ENCODE measurements around the gene COL8A1.
"Not testable (repeated sequence)": the region's sequence is repeated elsewhere in the genome, so short reads cannot be mapped to it uniquely, and the experiment has no call there.

Gene COL8A1

DNA sequence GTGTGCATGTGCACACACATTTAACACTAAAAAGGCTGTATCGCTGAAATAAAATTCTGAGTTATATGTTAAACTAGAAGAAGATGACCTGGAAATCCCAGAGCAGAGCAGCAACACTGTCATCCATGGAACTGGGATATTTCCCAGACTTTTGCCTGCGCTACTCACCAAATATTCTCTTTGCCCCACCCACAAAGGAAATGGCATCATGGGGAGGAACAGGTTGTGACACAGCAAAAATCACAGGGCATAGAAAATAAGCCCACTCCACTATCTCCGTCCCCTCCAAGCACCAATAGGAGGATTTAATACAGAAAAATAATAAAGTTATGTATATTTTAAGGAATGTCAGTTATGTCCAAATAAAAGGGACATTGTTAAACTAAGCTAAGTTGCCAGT, 71.7 kb downstream of the COL8A1 start:
- no peak for DNase-seq

DNA sequence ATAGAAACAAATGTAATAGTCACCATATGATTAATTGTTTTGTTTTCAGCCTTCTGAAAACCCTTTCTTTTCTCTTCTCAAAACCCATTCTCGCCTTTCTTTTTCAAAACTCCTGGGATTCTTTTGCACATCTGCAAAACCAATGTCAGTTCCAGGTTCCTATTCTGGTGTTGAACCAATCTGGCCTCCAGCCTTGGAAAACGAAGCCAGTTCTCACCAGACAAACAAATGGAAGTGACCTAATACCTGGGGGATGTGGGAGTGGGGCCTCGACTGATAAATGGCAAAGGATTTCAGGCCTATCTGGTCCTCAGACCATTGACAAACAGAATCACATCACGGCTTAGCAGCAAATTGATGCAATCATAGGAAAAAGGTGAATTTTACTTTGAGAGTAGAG, 73.0 kb downstream of the COL8A1 start:
- no peak for DNase-seq

DNA sequence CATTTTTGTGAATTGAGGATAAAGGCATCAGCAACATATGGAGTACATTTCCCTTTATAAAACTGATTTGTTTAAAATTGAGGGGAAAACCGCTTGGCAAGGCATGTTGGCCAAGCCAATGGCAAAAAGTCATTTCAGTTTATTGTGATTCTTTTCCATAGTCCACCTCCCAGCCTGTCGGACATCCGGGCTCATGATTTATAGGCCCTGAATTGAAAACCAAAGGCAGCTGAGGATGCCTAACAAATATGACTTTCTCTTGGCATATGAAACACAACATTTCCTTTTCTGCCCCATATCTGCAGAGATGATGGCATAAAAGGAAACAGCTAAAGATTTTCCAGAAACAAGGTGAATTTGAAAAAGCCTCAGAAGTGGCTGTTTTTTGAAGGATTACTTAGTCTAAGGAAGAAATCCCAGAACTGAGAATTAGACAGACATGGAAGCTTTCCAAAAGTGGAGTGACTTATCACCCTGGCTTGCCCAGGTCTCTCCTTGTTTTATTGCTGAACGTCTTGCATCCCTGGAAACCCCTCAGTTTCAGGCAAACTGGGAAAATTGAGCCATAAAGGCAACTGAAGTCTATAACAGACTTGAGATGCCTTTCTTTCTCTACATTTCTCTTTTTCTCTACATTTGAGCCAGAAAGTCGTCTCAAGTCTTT, 74.0 kb downstream of the COL8A1 start:
- DNase-seq = no peak

DNA sequence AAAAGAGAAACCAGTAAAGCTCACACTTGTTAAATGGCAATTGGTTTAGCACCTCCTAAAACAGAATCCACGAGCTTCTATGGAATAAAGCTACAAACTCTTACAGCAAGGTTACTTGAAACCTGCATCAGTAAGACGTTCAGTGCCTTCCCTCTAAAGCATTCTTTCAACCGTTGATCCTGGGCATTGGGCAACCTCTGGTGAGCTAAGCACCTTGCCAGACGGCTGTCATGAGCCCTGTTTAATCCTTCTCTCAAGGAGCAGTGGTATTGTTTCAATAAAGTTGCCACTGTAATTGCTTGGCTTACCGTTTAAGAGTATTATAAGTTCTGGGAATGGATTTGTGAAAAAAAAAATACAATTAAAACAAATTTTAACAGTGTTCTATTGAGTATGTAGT, 75.0 kb downstream of the COL8A1 start:
- DNase-seq = no peak

DNA sequence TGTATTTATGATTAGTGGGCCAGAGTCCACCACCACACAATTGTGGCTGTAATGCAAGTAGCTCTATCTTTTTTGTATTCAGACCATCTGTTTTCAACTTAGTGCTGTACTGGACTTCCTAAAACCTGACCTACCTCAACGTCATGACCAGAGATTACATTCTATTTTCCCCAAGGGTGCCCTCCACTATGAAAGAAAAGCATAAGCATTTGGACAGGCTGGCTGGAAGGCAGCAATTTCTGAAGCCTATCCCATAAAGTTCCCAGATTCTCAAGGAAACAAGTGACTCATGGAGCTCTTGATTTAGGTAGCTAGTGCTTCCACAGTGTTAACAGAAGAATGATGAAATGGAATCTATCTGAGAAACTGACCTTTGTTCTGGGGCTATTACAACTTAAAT, 75.8 kb downstream of the COL8A1 start:
- peak; percentile 80 for DNase-seq

DNA sequence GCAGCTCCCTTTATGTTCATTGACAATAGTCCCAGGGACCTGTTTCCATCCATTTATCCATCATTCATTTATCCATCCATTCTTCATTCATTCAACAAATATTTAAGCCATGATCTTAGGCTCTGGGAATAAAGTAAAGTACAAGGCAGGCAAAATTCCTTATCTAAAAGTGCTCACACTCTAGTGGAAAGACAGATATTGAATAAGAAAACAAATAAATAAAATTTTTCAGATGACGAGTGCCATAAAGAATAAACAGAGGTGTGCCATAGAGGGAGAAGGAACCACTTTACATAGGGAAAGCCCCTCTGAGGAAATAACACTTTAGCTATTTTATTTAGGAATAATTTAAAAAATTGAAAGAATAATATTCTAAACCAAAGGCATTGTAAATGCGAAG, 76.2 kb downstream of the COL8A1 start:
- DNase-seq = no peak

DNA sequence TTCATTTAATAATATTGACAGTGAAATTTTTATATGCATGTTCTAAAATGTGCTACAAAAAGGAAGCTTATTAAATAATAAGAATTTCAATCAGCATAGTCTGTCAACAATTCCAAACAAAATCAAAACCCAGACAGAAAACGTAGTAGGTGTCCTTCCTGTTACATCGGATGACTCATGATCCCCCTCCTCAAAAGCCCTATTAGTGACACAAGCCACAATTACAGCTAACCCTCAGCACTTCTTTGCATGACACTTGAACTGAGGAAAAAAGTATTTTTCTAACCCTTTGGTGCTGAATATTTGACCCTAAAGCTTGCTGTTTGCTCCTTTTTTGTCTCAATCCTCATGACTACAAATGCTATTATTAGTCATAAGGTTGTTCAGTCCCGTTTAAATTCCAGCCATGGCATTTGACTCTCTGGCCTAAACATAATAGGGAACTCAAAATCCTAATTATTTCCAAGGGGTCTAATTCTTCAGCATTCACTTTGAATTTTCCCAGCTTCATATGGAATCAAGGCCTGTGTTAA, 78.1 kb downstream of the COL8A1 start:
- DNase-seq = no peak

DNA sequence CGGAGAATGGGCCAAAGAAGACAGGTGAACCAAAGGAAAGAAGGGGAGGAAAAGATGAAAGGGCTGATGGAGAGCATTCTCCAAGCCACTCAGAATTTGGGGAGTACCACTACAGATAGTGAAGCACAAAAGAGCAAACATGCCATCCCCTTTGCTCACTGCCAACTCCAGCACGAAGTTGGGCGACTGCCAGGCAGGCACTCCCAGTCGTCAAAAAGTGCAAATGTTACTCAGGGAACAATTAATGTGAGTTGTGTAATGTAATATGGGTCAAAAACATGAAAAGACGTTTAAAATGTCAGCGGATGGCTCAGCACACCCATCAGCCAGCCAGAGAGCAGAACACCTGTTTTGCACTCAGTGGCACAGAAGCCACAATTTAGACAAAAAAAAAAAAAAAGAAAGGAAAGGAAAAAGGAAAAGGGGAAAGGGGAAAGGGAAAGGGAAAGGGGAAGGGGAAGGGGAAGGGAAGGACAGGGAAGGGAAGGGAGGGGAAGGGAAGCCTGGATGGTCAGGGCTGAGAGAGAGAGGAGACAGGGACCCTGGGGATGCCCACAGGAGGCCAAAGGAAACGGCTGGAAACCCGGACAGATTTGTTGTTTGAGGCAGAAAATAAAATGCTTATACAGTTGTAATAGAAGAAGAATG, 82.7 kb downstream of the COL8A1 start:
- DNase-seq = peak; percentile 66

DNA sequence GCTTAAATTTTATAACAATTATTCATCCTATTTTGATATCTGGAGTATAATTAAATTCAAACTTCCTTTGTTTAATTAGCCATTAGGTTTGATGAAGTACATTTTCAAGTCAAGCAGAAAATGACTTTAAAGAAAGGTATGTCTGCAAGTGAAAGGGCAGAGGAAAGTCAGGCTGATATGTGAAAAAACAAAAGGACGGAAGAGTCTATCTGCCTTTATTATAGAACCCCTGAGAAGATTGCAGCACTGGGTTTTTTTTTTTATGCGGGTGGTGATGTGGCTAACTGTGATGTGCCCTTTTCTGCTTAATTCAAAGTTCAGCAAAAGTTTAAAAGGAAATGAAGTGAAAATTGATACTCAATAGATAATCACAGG, 83.2 kb downstream of the COL8A1 start:
- peak; percentile 40 for DNase-seq

DNA sequence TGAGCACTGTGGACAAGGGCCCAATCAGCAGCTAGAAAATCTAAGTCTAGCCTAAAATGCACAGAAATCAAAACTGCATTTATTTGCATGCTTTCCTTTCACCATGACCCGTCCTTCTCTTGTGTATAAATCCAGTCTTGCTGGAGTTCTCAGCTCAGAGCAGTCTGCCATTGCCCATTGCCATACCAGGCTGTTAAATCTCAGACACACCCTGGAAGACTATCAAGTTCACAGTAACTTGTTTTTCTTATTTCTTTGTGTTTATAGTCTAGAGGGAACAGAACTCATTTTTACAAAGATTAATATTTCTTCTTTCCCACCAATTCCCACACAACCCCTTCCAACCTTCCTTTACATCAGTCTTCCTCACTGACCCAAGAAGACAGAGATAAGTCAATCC, 85.9 kb downstream of the COL8A1 start:
- no peak for DNase-seq

DNA sequence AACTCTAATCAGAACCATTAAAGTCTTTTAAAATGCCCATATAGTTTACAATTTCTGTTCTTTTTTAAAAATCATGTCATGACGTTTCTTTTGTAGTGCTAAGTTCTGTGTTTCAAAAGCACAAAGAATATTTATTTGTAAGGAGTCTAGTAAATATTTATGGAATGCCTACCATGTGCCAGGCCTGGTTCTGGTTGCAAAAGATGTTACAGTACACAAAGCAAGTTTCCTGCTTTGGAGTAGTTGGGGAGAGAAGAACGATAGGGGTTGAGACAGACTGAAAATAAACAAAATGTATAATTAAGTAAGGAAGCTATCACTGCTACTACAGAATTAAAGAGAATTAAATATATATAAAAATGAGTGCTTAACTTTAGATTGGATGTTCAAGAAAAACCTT, 92.5 kb downstream of the COL8A1 start:
- DNase-seq = no peak

DNA sequence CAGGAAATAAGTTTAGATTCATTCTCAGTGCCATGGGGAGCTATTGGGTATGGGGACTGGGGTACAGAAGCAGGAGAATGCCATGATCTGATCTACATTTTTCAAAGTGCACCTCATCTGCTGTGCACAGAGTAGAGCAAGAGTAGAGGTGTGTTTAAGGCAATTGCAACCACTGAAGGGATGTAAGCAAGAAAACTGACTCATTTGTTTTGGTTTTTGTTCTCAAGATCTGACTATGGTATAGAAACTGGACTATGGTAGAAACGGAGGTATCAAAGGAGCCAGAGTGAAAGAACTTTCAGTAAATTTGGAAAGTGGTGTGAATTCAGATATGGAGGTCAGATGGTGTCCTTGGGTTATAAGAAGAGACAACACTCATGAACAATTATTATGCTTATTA, 93.1 kb downstream of the COL8A1 start:
- DNase-seq = no peak

DNA sequence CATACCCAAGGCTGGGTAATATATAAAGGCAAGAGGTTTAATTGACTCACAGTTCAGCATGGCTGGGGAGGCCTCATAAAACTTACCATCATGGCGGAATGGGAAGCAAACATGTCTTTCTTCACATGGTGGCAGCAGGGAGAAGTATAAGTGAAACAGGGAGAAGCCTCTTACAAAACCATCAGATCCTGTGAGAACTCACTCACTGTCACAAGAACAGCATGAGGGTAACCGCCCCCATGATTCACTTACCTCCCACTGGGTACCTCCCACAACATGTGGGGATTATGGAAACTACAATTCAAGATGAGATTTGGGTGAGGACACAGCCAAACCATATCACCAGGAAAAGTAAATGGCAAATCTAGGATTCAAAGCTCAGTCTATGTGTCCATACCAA, 102.0 kb downstream of the COL8A1 start:
- DNase-seq = not testable (repeated sequence)

DNA sequence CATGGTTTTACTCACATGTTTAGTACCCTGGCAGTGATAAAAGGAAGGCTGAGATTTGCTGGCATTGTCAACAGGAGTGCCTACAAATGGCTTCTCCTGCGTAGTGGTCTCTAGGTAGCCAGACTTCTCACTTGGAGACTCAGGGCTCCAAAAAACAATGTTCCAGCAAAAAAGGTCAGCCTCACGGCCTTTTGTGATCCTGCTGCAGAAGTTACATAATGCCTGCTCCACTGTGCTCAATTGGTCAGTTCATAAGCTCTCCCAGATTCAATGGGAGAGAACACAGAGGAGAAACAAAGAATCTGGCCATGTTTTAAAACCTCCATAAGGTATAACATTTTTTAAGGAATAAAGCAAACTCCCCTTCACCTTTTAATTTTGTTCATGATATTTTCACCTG, 103.2 kb downstream of the COL8A1 start:
- DNase-seq = no peak

DNA sequence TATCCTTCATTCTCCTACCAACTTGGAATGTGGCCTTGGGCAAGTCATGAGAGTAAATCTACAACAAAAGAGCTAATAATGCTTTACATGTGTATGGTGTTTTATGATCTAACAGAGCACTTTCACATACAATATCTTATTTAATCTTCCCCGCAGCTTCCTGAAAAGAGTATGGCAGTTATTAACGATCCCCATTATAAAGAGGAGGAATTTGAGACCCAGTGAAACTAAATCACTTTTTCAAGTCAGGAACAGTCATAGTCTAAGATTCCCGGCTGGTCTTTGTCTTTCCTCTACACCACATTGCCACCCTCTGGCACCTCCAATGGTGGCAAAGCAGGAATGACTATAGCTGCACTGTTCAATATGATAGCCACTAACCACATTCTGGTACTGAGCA, 109.5 kb downstream of the COL8A1 start:
- peak; percentile 70 for DNase-seq

DNA sequence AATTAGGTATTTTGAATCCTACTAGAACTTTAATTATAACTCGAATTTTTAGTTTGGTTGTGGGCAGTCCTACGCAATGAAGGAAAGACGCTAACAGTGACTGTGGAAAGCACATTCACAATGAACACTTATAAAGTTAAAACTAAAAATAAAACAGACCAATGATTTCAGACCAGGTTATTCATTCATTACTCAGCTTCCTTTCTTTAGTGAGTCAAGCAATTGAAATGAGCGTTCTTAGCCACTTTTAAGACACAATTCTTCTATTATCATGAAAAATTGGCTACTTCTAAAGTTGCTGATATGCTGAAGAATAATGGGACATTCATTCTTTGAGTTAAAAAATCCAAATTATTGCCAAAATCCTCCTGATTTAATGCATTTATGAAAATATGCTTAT, 113.3 kb downstream of the COL8A1 start:
- peak; percentile 87 for DNase-seq

DNA sequence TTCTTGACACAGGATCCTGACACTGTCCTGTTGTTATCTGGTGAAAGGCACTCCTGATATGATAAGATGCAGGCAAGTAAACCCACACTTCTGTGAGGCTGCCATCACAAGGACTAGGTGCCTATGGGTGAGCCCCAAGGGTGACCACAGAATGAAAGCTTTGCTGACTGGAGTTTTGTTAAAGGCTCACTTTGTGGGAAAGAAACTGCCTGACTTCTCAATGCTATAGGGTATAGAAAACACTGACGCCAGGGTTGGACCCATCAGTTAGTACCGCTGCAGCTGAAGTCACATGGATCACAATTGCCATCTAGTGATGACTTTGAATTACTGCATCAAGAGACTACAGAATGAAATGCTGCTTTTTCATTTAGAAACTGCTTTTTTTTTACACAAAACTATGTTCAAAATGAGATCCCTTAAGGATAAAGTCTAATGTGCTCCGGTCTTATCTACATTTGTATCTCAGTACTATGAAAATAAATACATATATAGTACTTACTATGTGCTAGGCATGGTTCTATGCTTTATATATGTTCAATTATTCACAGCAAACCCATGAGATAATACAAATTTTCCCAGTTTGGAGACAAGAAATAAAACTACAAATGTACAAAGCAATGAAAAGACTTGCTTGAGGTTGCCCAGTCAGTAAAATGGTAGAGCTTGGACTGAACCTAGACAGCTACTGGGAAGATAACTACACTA, 115.0 kb downstream of the COL8A1 start:
- peak; percentile 82 for DNase-seq

DNA sequence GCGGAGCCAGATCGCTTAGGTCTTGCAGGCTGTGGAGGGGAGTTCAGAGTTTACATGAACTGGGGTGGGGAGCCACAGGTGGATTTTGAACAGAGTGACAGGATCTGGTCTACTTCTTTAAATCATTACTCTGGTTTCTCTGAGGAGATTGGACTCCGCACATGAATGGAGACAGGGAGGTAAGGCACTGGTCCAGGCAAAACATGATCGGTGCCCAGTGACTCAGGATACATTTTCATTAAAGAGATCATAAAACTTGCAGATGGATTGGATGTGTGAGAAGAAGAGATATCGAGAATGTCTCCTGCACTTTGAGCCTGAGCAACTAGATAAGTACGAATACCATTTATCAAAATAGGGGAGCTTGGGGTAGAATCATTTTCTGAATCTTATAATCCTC, 117.4 kb downstream of the COL8A1 start:
- no peak for DNase-seq

DNA sequence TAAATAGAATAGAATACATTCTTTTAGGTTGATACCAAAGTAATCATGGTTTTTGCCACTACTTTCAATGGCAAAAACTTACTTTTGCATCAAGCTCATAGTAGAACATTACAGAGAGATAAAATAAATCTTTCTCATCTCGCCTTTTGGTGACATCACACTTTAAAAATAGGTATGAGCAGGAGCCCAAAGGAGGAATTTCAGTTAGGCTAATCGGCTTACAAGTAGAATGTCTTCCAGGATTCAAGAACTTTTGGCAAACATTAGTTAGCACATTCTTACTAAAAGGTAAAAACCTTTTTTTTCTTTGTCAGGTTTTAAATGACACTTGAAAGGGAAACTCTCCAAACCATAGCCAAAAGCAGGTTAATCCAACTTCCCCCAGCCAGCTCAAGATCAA, 119.6 kb downstream of the COL8A1 start:
- no peak for DNase-seq

DNA sequence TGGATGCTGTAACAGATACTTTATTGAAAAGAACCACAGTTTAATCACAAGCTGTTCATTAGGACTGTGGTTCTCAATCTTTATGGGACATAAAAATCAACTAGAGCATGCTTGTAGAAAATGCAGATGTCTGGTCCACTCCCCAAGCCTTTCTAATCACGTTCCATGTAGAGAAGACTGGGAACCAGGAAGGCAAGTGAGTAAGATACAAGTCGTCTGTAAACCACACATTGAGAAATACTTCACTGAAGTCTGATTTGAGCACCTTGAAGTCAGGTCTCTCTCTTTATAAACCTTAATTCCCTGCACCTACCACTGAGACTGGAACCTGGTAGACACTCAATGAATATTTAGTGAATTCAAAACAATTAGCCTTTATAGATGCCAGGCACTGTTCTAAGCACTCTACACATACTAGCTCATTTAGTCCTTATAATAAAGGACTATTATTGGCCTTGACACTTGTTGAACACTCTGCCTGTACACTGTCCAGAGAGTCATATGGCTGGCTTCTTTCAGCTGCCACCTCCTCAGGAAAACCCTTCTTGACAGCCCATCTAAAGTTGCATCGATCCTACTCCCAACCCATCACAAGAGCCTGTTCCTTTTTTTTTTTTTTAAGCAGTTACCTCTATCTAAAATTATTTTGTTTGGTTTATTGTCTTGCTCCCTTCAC, 120.2 kb downstream of the COL8A1 start:
- no peak for DNase-seq

DNA sequence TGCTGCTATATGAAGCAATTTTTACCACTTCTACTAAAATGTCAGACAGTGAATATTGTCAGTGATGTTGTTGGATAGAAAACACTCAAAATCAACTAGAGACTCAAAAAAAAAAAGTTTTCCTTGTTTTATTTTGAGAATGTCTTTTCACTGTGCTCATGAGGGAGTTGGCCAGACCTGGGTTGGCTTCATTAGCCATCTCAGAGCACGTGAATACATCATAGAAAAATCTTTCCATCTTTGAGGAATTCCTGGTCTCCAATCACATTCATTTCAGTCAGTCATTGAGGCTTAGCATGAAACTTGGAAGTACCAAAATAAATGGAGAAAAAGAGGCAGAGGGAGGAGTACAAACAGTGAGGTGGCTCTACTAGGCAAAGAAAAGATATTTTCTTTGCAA, 121.6 kb downstream of the COL8A1 start:
- no peak for DNase-seq

DNA sequence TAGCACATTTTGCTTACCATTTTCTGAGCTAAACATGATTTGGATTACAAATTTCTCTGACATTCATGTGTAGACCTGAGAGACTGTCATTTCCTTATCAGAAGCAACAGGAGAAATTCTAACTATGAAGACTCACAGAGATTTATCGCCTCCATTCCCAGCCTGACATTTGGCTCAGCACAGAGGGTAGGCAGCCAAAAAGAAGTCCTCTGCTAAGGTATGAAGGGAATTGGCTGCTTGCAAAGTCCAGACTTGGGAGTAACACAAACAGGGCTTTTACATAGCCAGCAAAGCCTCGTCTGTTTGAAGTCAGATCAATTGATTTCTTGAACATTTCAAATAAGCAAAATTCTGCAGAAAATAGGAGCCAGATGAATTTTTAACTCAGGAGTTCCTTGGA, 122.2 kb downstream of the COL8A1 start:
- DNase-seq = peak; percentile 27

DNA sequence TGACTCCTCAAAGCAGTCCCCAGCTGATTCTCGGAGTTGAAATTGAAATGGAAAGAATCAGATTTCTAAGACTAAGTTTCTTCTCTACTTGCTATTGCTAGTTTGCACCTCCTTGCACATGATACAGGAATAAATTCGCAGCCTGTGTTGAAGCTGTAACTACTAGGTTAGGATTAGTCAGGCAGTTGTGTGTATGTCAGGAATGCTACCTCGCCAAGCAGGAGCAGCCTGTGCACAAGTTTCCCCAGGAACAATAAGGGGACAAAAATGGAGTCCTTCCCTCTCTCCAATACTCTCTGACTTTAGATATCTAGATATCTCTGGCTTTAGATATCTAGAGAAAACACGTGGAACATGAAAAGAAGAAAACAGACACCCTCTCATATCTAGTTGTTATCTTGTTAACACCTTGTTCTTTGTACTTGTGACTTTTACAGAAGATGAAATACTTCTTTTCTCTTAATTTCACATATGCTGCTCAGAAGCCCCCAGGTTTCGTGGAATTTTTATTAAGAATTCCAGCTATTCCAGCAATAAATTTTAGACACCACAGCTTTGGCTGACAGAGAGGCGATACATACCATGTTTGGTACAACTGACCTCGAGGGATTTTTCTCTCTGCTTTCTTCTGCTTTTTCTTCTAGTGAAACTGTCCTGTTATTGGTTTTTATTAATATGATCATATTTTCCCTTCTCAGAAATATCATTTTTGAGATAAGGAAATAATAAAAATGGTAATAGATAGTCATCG, 123.2 kb downstream of the COL8A1 start:
- DNase-seq = peak; percentile 32
